ENCODE data around the gene EI24. TPM values are rescaled to one million over a fixed set of nuclear protein-coding genes. Genes with fewer than 3 reads are reported as not detected.

EI24 gene
- total and polyA plus RNA-seq, 9 of the 15 experiments (the other 6 are each of a cell fraction or from before 2014, with no cell fraction given), result 50.4 to 260 (median 168) TPM

- TF ChIP-seq MCM3 (IDR thresholded peaks at IDR 0.05), result no peak
- peak; percentile 62 for TF ChIP-seq SIN3B (IDR thresholded peaks at IDR 0.05; ENCODE audit: low read depth)
- TF ChIP-seq PCBP2 (IDR thresholded peaks at IDR 0.05; ENCODE audit: low read depth, low read length, poor library complexity, severe bottlenecking), result no peak
- no peak for TF ChIP-seq ZNF239 (CRISPR knock-in tag; IDR thresholded peaks at IDR 0.05)
- TF ChIP-seq, protein P1, sequence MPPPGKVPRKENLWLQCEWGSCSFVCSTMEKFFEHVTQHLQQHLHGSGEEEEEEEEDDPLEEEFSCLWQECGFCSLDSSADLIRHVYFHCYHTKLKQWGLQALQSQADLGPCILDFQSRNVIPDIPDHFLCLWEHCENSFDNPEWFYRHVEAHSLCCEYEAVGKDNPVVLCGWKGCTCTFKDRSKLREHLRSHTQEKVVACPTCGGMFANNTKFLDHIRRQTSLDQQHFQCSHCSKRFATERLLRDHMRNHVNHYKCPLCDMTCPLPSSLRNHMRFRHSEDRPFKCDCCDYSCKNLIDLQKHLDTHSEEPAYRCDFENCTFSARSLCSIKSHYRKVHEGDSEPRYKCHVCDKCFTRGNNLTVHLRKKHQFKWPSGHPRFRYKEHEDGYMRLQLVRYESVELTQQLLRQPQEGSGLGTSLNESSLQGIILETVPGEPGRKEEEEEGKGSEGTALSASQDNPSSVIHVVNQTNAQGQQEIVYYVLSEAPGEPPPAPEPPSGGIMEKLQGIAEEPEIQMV (tag; conservative IDR thresholded peaks at IDR 0.05; ENCODE audit: low read depth), result peak; percentile 90
- TF ChIP-seq FOXJ3 (CRISPR knock-in tag; IDR thresholded peaks at IDR 0.05), result no peak
- TF ChIP-seq SIN3A (IDR thresholded peaks at IDR 0.05; ENCODE audit: borderline replicate concordance in 2 of 2, control insufficient read depth in 1 of 2, low read depth in 2 of 2, low read length in 2 of 2), result peak in 1 of 2 experiments; percentile 81; a peak in 3 of 4 replicates
- no peak for TF ChIP-seq GABPB2 (CRISPR knock-in tag; conservative IDR thresholded peaks at IDR 0.05)
- TF ChIP-seq CBX1 (IDR thresholded peaks at IDR 0.05; ENCODE audit: low read depth), result peak; percentile 46; the same call in 1 of the 2 replicates
- peak; percentile 60 to 68; a peak in 3 of 4 replicates for TF ChIP-seq SRF (CRISPR knock-in tag; IDR thresholded peaks at IDR 0.05)
- no peak for TF ChIP-seq KDM4B (IDR thresholded peaks at IDR 0.05; ENCODE audit: borderline replicate concordance in 2 of 2, low read depth in 1 of 2)
- TF ChIP-seq LEF1 (IDR thresholded peaks at IDR 0.05), result no peak; the same call in none of the 2 replicates
- TF ChIP-seq CHD2 (IDR thresholded peaks at IDR 0.05; ENCODE audit: low read depth, low read length), result no peak; the same call in 1 of the 2 replicates
- TF ChIP-seq ZBTB17 (CRISPR knock-in tag; IDR thresholded peaks at IDR 0.05), result peak; percentile 76; the same call in 1 of the 2 replicates
- peak; percentile 93 for TF ChIP-seq PHF8 (IDR thresholded peaks at IDR 0.05; ENCODE audit: borderline replicate concordance, low read length)
- TF ChIP-seq HMG20A (CRISPR knock-in tag; conservative IDR thresholded peaks at IDR 0.05), result no peak
- no peak for TF ChIP-seq CBX2 (IDR thresholded peaks at IDR 0.05; ENCODE audit: insufficient read depth, low read length, poor library complexity, severe bottlenecking)
- TF ChIP-seq ZNF23 (CRISPR knock-in tag; IDR thresholded peaks at IDR 0.05), result no peak
- peak; percentile 12; the same call in 1 of the 2 replicates for TF ChIP-seq SMARCE1 (IDR thresholded peaks at IDR 0.05)
- no peak for TF ChIP-seq CCAR2 (IDR thresholded peaks at IDR 0.05; ENCODE audit: low read depth, low read length)
- no peak for TF ChIP-seq SLC30A9 (CRISPR knock-in tag; IDR thresholded peaks at IDR 0.05)
- TF ChIP-seq BDP1 (IDR thresholded peaks at IDR 0.05; ENCODE audit: insufficient read depth, insufficient read length), result no peak
- TF ChIP-seq HNRNPH1 (optimal IDR thresholded peaks at IDR 0.05; ENCODE audit: low read depth, low read length), result no peak
- peak; percentile 95 for TF ChIP-seq HBP1 (CRISPR knock-in tag; IDR thresholded peaks at IDR 0.05)
- TF ChIP-seq CBFA2T3 (IDR thresholded peaks at IDR 0.05), result no peak; the same call in 1 of the 2 replicates
- TF ChIP-seq ZNF764 (CRISPR knock-in tag; IDR thresholded peaks at IDR 0.05; ENCODE audit: low read depth), result no peak
- TF ChIP-seq RBM25 (IDR thresholded peaks at IDR 0.05; ENCODE audit: low read depth, low read length, severe bottlenecking), result no peak
- no peak for TF ChIP-seq ZNF668 (CRISPR knock-in tag; IDR thresholded peaks at IDR 0.05)
Measured at GRCh38 chr11:125625630-125626287, 56.5 kb downstream of the EI24 start (continued).
